GM19467 (cell line): ENCODE measurements around the gene GTPBP10.

ENCODE experiments used
- ATAC-seq: cut with Tn5 transposase; IDR thresholded peaks from one replicate; pipeline ENCODE4 v1.9.1; 2021; ENCODE audit warnings: mild to moderate bottlenecking, moderate library complexity; ENCODE audit not compliant: unreplicated experiment

Gene GTPBP10

GRCh38 chr7:90425376-90425775 lies 78.9 kb downstream of the GTPBP10 start:
- no peak for ATAC-seq

GRCh38 chr7:90430614-90431460 lies 84.3 kb downstream of the GTPBP10 start:
- ATAC-seq, result no peak

DNA sequence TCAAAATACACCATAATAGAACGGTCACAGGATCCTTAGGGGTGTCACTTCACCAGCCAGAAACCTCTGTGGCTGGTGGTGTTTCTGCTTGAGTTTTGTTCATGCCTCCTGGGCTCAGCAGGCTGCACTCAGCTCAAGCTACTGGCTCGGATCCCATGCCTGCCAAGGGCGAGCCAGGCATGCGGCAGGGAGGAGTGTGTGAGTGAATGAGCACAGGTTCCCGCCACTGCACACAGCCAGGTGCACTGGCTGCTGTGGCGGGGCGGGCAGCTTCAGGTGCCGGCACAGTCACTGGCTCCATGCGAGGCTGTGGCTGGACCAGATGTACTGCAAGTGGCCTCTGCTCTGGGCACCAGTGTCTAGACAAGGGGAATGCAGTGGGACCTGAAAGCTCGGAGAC lies 86.2 kb downstream of the GTPBP10 start:
- ATAC-seq, result no peak

- ATAC-seq, result no peak
Measured at GRCh38 chr7:90433221-90433620, 86.7 kb downstream of the GTPBP10 start.
